Measurements from ENCODE around the gene EGLN3. TPM values are rescaled to one million over a fixed set of nuclear protein-coding genes. Genes with fewer than 3 reads are reported as not detected.

EGLN3 gene
- total RNA-seq, 1 experiment from 2014 or later, result 9.5 TPM

- no peaks in the 10 kb centered on the region for H3K27me3 ChIP-seq (replicated peaks; ENCODE audit: control insufficient read depth, insufficient read depth, low read length)
- peaks cover 13% of the 10 kb centered on the region for H3K4me1 Mint-ChIP-seq (ENCODE audit: low read depth, unreplicated experiment)
- ChIA-PET CTCF (no interaction called here), POLR2A (no interaction called here)
- intact Hi-C loops (cut with micrococcal nuclease; ENCODE audit: unreplicated experiment), result no loop called here
- no peak overlapping the region for H3K4me3 Mint-ChIP-seq (ENCODE audit: unreplicated experiment)
- no peak overlapping the region for H3K4me3 ChIP-seq (ENCODE audit: low read depth, low read length)
- H3K27me3 Mint-ChIP-seq (ENCODE audit: insufficient read depth, unreplicated experiment), result no peaks in the 10 kb centered on the region
- peaks cover 6% of the 10 kb centered on the region for H3K36me3 Mint-ChIP-seq (ENCODE audit: insufficient read depth, unreplicated experiment)
- no peak for DNase-seq
- no TSS peak for BruUV-seq (replicated peaks)
- TF ChIP-seq CTCF (IDR thresholded peaks at IDR 0.05; ENCODE audit: insufficient read depth in 1 of 2, low read depth in 1 of 2, low read length in 1 of 2, severe bottlenecking in 1 of 2, unreplicated experiment in 1 of 2), result no peak
- H3K4me1 ChIP-seq, result peaks cover 9% of the 10 kb centered on the region
- H3K9me3 Mint-ChIP-seq (ENCODE audit: unreplicated experiment), result no peaks in the 10 kb centered on the region
- no peak overlapping the region for H3K27ac Mint-ChIP-seq (ENCODE audit: unreplicated experiment)
- H3K9me3 ChIP-seq, result no peaks in the 10 kb centered on the region
- no peaks in the 10 kb centered on the region for H3K36me3 ChIP-seq (ENCODE audit: control insufficient read depth, insufficient read depth, low read length)
Observed at GRCh38 chr14:33931461-33931860, 19.4 kb downstream of the EGLN3 start.

DNA sequence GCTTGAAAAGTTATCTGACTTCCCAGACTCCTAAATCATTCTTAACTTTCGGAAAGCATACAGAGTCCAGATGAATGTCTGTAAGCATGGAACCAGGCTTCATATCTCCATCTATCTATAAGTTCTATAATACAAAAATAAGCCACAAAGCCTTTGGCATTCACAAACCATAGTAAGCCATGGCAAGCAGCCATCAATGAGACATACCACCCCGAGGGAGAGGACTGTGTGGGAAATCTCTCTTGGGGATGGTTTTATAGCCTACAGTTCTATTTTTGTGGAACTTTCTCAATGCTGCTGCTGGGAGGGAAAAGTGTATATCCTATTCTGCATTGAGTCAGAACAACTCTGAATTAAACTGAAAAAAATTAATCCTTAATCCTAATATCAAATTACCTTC, 20.4 kb downstream of the EGLN3 start:
- intact Hi-C loops (cut with micrococcal nuclease; ENCODE audit: unreplicated experiment), result no loop called here
- Mint-ChIP-seq H3K27ac (ENCODE audit: unreplicated experiment) (no peak overlapping the region), H3K36me3 (ENCODE audit: insufficient read depth, unreplicated experiment) (peaks cover 6% of the 10 kb centered on the region), H3K4me1 (ENCODE audit: low read depth, unreplicated experiment) (peaks cover 13% of the 10 kb centered on the region), H3K4me3 (ENCODE audit: unreplicated experiment) (no peak overlapping the region), H3K9me3 (ENCODE audit: unreplicated experiment) (no peaks in the 10 kb centered on the region), H3K27me3 (ENCODE audit: insufficient read depth, unreplicated experiment) (no peaks in the 10 kb centered on the region)
- Histone ChIP-seq H3K27me3 (replicated peaks; ENCODE audit: control insufficient read depth, insufficient read depth, low read length) (no peaks in the 10 kb centered on the region), H3K36me3 (ENCODE audit: control insufficient read depth, insufficient read depth, low read length) (no peaks in the 10 kb centered on the region), H3K9me3 (no peaks in the 10 kb centered on the region), H3K4me3 (ENCODE audit: low read depth, low read length) (no peak overlapping the region), H3K4me1 (peaks cover 9% of the 10 kb centered on the region)
- ChIA-PET CTCF (no interaction called here), POLR2A (no interaction called here)
- BruUV-seq (replicated peaks), result no TSS peak
- DNase-seq, result no peak
- no peak for TF ChIP-seq CTCF (IDR thresholded peaks at IDR 0.05; ENCODE audit: insufficient read depth in 1 of 2, low read depth in 1 of 2, low read length in 1 of 2, severe bottlenecking in 1 of 2, unreplicated experiment in 1 of 2)

DNA sequence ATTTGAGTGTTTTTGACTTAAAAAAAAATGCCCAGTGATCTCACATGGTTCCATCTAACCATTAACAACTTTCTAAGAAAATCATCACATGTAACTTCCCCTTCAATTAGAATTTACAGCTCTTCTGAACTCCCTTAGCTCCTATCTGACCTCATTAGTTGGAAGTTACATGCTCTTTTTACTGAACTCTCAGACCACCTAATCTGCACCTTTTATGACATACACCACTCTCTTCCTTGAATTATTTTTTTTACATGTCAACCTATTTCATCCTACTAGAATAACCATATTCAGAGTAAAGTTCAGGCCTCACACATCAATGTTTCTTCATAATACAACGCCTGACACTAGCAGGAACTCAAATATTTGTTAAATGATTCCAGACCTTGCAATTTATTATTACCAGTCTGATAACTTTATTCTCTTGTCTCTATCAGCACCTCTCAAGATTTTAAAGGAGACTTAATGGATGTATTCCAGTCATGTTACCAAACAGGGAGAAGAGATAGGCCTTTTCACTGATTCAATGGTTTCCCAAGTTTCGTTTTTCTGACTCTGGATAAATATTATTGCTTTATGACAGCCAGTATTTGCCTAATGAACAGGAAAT, 21.0 kb downstream of the EGLN3 start:
- Mint-ChIP-seq H3K27me3 (ENCODE audit: insufficient read depth, unreplicated experiment) (no peaks in the 10 kb centered on the region), H3K9me3 (ENCODE audit: unreplicated experiment) (no peaks in the 10 kb centered on the region), H3K4me3 (ENCODE audit: unreplicated experiment) (no peak overlapping the region), H3K36me3 (ENCODE audit: insufficient read depth, unreplicated experiment) (peaks cover 6% of the 10 kb centered on the region), H3K27ac (ENCODE audit: unreplicated experiment) (no peak overlapping the region), H3K4me1 (ENCODE audit: low read depth, unreplicated experiment) (peaks cover 13% of the 10 kb centered on the region)
- DNase-seq, result no peak
- Histone ChIP-seq H3K4me3 (ENCODE audit: low read depth, low read length) (no peak overlapping the region), H3K36me3 (ENCODE audit: control insufficient read depth, insufficient read depth, low read length) (no peaks in the 10 kb centered on the region), H3K4me1 (peaks cover 9% of the 10 kb centered on the region), H3K27me3 (replicated peaks; ENCODE audit: control insufficient read depth, insufficient read depth, low read length) (no peaks in the 10 kb centered on the region), H3K9me3 (no peaks in the 10 kb centered on the region)
- TF ChIP-seq CTCF (IDR thresholded peaks at IDR 0.05; ENCODE audit: insufficient read depth in 1 of 2, low read depth in 1 of 2, low read length in 1 of 2, severe bottlenecking in 1 of 2, unreplicated experiment in 1 of 2), result no peak
- POLR2A ChIA-PET, result no interaction called here
- intact Hi-C loops (cut with micrococcal nuclease; ENCODE audit: unreplicated experiment), result no loop called here
- CTCF ChIA-PET, result no interaction called here
- BruUV-seq (replicated peaks), result no TSS peak

Data from Caco-2 (cell line).